HG02759 (cell line): ENCODE results near the gene RGS3.
"Not testable (repeated sequence)": the region's sequence is repeated elsewhere in the genome, so short reads cannot be mapped to it uniquely, and the experiment has no call there.

ENCODE experiments used
- ATAC-seq: cut with Tn5 transposase; IDR thresholded peaks from one replicate; pipeline ENCODE4 v1.9.1; 2021; ENCODE audit warnings: mild to moderate bottlenecking, moderate library complexity; ENCODE audit not compliant: unreplicated experiment

Gene RGS3

DNA sequence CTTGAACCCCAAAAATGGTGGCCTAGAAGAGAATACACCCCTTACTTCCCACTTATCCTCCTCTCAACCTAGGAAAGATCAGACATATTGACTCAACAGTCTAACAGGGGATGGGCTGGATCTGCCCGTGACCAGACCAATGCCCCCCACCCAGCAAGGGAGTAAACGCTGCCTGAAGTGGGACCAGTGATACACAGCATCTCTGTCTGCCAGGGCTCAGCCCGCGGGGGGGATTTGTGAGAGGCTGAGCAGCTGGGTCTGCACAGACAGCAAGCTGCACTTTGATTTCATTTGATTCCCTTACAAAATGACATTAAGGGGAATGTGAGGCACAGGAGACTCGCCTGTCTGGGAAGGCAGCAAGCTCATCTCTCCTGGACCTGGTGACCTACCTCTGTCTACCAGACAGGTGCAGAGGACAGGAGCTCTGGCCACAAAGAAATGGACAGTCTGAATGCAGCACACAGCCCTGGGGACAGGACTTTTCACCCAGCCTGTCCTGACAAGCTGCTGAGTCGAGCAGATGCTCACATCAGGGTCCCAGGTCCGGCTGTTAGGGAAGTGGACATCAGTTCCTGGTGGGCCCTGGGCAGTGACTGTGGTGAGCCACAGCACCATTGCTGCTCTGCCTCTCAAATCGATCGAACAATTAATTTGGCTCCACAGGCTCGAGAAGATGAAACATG lies 79.9 kb downstream of the RGS3 start:
- ATAC-seq, result no peak

DNA sequence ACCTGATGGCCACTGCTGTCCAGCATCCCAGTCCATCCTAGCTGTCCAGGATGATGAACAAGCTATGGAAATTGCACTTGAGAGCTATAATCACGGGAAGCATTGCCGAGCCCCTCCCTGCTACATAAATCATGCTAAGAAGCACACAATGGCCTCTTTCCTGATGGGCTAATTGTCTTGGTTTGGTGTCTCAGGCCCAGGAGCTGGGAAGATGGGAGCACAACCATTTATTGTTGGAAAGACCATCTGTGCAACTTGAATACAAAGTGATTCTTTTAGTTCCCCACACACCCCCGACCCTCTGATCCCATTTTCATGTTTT lies 80.4 kb downstream of the RGS3 start:
- ATAC-seq, result no peak

DNA sequence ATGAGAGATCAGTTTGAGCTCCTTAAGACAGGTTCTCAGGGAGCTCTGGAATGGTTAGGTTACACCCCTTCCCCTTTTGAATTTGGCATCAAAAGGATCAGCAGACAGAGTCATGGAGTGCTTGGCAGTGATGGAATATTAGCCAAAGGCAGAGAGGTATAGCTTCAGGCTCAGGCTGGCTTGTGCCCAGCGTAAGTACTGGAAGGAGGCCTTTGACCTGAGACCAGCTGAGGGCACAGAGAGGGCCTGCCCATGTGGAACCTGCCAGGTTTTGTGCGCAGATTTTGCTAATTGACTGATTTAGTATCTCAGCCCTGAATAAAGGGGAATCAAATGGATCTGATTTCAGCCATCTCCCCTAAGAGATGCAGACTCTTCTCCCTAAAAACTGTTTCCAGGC lies 81.5 kb downstream of the RGS3 start:
- ATAC-seq, result no peak

DNA sequence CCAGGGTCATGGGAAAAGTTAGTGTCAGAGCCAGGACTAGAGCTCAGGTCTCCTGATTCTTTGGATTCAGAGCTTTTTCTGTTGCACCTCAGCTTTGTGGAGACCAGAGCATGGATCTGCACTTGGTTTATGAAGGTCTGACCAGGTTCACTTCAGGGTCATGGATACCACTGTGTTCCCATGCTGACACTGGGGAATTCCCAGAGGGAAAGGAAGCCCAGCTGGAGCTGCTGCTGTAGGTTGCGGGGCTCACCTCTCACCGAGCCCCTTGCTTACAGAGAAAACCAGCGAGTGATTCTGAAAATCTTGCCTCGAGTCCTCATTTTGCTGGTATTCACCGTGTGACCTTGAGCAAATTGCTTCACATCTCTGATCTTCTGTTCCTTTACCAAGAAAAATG lies 83.0 kb downstream of the RGS3 start:
- no peak for ATAC-seq

DNA sequence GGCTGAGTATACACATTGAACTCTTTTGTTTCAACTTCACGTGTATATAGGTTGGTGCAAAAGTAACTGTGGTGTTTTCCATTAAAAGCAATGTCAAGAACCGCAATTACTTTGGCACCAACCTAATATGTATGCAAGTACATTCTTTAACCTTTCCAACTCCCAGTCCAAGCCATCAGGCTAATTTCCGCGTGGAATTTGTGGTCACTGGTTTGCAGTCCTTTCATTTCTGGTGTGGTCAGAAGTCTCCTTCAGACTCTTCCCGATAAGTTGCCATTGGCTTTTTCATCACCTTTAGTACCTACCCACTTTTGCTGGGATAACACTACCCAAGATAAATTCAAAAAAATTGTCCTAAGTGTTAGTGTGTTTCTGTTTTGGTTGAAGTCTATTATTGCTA lies 84.0 kb downstream of the RGS3 start:
- ATAC-seq, result no peak

DNA sequence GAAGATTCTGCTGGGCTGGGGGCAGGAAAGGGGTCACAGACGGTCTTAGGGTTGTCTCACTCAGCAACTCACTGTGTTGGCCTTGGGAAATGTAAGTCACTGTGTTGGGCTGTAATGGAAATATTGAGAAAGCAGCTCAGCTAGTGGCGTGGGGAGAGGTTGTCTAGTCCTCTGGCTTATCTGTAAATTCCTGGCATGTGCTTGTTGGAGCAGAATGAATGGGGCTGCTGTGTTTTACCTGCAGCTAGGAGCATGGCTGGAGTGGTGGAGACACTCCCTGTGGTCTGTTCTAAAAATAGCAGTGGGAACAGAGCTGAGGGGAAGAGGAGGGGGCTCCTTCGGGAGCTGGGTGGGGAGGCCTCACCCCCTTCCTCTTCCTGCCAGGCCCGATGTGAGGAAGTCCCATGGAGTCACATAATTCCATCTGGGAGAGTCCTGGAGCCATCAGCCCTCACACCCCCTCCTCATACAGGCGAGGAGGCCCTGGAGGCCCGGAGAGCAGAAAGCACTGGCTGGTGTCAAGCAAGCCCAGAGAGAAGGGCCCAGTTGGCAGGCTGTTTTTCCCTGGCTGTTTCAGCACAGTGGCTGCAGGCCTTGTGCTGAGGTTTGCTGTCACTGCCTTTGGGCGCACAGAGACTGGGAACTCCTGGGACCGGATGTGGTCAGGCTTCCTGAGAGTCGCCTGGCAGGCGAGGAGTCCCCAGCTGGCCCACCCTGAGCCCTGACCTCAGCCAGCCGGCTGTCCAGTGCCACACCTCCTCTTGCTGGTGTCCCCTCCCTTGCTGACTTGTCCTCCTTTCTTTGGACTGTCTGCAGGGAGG lies 84.9 kb downstream of the RGS3 start:
- ATAC-seq, result no peak

DNA sequence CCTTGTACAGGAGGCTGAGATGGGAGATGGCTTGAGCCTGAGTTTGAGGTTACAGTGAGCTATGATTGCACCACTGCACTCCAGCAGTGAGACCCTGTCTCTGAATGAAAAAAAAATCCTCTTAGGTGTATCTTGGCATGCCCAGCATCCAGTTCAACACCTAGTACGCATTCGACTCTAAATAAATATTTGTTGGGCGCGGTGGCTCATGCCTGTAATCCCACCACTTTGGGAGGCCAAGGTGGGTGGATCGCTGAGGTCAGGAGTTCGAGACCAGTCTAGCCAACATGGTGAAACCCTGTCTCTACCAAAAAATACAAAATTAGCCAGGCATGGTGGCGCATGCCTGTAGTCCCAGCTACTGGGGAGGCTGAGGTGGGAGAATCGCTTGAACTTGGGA lies 86.4 kb downstream of the RGS3 start:
- ATAC-seq, result not testable (repeated sequence)

DNA sequence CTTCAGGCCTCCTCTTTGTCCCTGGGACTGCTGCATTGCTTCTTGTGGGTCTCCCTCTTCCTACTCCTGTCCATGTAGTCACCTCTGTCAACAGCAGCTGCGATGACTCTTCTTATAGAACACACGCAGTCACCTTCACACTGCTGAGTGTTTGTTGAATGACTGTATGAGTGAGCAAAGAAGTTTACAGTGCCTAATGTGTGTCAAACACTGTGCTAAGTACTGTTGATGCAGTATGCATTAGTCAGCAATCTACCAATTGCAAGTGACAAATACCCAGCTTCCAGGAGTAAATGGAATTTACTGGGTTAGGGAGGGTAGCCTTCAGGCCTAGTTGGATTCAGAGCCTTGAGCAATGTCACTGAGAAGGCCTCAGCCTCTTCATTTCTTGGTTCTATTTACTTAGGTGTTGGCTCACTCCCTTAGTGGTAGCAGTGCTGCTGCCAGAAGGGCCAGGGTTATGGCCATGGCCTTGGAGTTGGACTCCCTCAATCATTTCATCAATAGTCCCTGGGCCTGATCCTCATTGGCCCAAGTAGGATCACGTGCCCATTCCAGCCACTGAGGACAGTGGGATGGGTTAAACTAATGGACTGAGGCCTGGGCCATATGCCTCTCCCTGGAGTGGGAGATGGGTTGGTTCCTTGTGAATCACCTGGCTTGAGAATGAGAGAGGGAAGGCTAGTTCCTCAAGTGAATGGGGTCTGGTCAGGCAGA lies 93.5 kb downstream of the RGS3 start:
- no peak for ATAC-seq

DNA sequence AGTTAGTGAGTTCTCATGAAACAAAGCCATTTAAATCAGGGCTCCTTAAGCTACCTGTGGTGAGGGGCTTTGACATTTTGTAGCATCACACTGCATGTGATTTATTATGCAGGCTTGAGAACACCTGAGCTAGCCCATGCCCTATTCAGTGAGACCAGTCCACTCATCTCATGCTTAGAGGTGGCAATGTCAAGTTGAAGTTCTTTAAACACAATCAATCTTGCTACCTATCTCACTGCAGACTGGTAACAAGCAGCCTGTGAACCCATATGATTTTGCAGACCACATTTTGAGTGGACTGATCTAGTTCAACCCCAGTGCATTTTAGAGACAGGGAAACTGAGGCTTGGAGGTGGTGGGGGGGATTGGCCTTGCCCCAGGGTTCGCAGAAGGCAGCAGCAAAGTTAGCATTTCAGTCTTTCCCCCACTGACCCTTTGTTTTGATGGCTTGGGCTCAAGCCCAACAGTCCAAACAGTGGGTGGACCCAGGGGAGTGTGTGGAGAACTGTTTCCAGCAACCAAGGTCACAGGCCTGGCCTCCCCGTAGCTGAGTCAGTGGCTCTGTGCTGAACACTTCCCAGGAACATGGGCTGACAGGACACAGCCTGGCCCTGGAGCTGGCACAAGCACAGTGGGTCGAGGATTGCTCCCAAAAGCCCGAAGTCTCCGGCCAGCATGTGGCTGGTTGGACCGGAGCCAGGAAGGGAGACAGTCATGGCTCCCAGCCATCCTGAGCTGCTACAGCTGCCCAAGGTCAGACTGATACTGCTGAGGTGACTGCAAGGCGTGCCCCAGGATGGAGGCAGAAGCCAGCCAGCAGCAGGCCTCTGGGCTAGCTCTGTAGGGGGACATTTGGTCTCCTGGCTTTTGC lies 95.3 kb downstream of the RGS3 start:
- no peak for ATAC-seq

DNA sequence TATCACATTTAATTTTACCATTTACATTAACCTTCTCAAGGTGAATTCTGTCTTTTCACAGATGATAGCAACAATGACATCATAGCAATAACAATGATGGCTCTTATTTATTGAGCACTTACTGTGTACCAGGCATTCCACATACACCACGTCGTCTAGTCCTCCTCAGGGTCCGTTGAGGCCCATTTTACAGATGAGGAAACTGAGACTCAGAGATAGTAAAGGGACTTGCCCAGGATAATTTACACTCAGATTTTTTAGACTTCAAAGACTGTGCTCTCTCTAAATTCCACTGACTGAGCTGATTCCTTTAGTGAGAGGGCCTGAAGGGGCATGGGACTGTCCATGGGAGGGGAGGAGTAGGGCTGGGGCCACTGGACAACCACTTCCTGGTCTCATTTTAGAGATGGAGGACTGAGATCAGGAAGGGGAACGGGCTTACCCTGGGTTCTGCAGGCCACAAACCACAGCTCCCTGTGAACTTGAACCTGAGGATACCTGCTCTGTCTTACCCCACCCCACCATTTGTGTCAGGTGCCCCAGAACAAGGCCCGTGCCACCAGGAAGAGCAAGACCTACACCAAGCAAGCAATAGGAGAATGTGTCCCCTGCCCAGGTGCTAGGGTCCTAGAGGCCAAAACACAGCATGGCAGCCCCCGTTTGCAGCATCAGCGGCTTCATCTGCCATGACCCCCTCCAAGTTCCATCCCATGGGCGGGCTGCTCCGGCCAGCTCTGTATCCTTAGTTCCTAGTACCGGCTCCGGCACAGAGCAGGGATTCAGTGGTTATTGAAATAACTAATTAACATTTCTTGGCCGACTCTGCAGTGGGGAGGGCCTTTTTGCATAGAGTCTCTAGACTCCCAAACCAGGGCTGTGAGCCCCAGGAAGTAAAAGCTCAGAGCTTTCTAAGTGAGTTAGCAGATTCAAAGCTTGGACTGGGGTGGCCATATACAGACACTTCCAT lies 96.6 kb downstream of the RGS3 start:
- no peak for ATAC-seq

DNA sequence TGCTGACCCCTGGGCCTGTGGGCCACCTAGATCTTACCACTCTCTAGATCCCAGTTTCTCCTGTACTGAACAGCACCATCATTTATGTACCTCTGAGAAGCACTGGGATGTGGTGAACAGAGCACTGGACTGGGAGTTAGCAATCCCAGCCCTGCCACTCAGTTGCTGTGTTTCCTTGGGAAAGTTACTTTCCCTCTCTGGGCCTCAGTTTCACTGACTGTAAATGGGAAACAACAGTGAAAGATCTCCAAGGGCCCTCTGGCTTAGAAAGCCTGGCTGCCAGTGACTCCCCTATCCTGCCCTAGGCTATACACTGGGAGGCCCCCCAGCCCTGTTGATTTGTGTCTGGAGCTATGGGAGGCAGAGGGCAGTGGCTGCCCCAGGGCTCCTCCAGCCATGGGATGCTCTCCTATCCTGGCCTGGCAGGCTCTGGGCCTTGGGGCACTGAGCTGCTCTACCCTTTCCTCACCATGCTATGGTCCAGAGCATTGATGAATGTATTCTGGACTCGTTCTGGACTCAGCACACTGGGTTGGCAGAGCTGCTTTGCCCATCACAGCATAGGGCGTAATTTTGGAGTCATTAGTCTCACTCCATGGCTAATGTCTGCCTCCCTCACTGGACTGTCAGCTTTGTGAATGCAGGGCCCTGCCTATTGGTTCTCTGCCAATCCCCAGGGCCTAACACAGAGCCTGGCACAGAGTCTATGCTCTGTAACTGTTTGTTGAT lies 99.3 kb downstream of the RGS3 start:
- ATAC-seq, result no peak

DNA sequence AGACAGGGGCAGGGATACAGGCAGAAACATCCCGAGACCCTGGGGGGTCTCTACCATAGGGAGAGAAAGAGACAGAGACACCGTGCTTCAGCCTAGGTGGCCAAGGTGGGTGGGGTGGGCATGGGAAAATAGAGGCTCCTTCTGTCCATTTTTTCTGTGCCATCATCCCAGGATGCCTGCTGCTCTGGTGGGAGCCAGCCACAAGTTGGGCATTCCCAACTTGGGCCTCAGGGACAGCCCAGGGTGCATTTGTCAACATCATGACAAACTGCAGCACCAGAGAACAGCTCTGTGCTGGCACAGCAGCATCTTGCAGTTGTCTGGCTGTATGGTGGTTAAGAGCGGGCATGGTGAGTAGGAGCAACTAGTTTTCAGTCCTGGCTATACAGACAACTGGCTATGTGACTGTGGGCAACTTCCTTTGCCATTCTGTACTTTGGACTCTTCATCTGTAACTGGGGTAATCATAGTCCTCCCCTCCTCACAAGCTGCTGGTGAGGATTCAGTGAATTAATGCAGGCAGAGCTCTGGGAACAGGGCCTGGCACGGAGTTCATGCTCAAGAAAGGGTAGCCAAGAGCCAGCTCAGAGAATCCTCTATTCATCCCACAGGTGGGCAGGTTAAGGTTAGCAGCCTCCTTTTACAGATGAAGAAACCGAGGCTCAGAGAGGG lies 100.4 kb downstream of the RGS3 start:
- ATAC-seq, result no peak

DNA sequence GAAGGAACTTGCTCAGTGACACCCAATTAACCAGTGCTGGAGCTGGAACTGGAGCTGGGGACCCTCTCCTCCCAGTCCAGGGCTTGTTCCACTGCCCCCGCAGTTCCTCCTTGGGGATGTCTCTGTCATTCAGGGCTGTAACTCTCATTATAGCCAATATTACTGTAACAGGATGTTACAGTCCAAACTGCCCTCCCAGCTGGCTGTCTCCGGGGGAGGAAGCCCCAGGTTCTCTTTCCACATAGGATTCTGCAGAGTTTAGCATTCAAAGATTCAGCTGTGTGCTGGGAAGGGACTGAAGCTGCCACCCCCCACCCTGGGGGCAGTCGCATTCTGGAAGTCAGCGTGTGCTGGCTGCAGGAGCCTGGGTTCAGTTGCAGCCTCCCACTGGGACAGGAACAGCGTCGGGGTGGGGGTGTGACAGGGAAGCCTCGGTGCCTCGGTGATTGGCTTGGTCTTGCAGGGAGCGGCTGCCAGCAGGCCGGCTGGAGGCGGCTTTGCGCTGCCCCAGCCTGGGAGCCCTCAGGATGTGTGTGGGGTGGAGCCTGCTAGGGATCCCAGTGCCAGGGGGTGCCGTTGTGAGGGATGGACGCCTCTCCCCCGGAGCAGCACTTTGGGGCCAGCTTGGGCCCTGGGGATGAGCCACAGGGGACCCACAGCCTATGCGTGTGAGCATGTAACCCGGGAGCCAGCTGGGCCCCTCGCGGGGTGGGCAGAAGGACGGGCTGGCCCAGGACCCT lies 101.1 kb downstream of the RGS3 start:
- ATAC-seq, result peak; percentile 11

DNA sequence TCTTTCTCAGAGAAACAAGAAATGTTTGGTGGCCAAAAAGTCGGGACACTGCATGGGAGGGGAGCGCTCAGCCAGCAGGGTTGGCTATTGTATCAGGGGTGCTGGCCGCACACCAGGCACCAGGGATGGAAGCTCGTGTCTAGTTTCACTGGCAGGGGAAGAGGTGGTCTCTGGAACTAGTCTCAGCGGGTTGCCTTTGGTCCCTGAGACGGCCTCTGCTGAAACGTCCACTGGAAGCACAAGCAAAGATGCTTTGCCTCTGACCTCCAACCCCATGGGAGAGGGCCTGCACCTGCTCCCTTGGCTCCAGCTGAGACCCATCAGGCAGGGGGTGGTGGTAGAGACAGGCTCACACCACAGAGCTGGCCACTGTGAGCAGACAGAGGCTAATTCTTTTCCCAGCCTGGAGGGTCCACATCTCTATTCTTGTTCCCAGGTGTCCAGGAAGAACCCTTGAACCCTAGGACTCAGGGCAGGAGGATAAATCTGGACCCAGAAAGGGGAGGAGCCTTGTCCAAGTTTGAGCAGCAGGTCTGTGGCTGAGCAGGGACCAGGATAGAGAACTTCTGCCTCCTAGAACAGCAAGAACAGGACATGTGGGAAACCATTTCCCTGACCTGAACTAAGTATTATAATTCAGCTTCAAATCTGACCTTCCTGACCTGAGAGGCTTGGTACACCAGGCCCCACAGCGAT lies 102.6 kb downstream of the RGS3 start:
- no peak for ATAC-seq

DNA sequence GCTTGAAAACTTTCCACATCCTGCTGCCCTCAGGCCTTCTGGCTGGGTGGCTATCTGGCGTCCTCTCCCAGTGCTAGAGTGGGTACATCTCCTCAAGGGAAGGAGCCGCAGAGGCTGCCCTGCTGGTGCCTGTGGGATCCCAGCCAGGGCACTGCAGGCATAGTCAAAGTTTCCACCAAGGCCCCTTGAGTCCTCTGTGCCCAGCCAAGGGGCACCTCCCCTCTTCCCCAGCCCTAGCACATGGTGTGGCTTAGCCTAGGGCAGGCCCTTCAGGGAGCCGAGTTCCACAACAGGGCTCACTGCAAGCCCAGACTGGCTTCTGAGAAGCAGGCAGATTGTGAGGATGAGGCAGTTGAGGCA lies 103.2 kb downstream of the RGS3 start:
- ATAC-seq, result no peak

DNA sequence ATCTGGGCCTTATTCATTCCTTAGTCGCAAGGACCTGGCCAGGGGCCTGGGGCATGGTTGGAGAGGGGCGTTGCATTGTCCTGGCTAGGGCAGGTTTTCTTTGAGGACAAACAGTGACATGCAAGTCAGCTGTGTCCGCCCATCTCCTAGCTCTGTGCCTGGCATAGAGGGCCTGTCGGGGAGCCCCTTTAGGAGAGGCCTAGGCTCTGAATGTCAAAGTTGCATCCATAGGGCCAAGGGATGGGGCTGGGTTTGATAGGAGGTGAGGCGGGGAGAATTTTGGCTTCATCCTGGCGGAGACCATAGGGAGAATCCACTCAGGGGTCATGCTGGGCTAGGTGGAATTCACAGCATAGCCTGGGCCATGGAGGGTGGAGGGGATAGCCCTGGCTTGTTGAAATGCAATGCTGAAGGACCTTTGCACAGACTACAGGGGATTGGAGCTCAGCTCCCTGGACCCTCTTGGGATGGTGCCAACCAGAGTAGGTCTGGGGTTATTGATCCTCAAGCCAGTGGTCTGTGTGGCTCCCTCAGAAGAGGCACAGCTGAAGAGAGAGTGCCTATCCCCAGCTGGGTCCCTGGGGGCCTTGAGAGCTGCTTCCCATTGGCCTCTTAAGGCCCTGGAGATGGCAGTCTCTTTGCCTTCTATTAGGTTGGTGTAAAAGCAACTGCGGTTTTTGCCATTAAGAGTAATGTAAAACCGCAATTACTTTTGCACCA lies 104.0 kb downstream of the RGS3 start:
- no peak for ATAC-seq

DNA sequence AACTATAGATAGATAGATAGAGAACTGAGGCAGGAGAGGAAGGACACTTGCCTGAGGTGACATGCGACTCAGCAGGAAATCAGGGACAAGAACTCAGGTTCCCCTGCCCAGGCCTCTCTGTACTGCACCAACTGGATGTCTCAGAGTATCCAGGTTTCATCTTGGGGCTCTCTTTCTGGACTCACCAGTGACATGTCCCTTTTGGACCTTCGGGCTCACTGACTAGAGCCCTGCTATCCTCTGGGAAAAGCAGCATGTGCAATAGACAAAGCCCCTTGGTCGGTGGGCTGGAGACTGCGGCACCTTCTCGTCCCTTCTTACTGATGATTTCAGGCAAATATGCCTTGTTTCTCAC lies 104.5 kb downstream of the RGS3 start:
- no peak for ATAC-seq
